Activated CD4-positive, alpha-beta memory T cell treated with anti-CD3 and anti-CD28 coated beads, Interleukin-2, amount 10 ng/mL, durations not matched to agents 7 days and 5 days (primary cell): Measurements from ENCODE around the gene TCFL5. TPM values are rescaled to one million over a fixed set of nuclear protein-coding genes. Genes with fewer than 3 reads are reported as not detected.

Source experiments
- CTCF ChIA-PET: fragments of 350-600 bp; sonication (Branson Sonifier 250); formaldehyde crosslinking; loops from one replicate; lab custom pipeline; 2021; ENCODE audit warnings: antibody characterized with exemption, inconsistent platforms; lab: Charles Lee
- POLR2A ChIA-PET: fragments of 350-600 bp; sonication (Branson Sonifier 250); formaldehyde crosslinking; loops from one replicate; lab custom pipeline; 2021; ENCODE audit warnings: antibody characterized with exemption; lab: Charles Lee
- DNase-seq: peaks from one replicate; pipeline ENCODE4 v3.0.0-alpha.2; 2020
- H3K27ac Mint-ChIP-seq: one replicate; pipeline ENCODE4 v1.8.0; 2021; ENCODE audit warnings: mild to moderate bottlenecking, mixed read lengths
- H3K27me3 Mint-ChIP-seq: one replicate; pipeline ENCODE4 v1.8.0; 2021; ENCODE audit warnings: mixed read lengths
- H3K36me3 Mint-ChIP-seq: one replicate; pipeline ENCODE4 v1.8.0; 2021; ENCODE audit warnings: low read depth, mixed read lengths
- H3K4me1 Mint-ChIP-seq: one replicate; pipeline ENCODE4 v1.8.0; 2021; ENCODE audit warnings: mixed read lengths
- H3K4me3 Mint-ChIP-seq: one replicate; pipeline ENCODE4 v1.8.0; 2021; ENCODE audit warnings: mild to moderate bottlenecking, mixed read lengths
- H3K9me3 Mint-ChIP-seq: one replicate; pipeline ENCODE4 v1.8.0; 2021; ENCODE audit warnings: mixed read lengths
- total RNA-seq, 2 experiments: library from RNA; stranded (reverse); gene quantifications; one replicate each; pipeline ENCODE4 v1.2.3, GENCODE V29; 2021

Gene TCFL5
- total RNA-seq, 2 experiments from 2014 or later: 6.0 to 6.2 TPM

DNA sequence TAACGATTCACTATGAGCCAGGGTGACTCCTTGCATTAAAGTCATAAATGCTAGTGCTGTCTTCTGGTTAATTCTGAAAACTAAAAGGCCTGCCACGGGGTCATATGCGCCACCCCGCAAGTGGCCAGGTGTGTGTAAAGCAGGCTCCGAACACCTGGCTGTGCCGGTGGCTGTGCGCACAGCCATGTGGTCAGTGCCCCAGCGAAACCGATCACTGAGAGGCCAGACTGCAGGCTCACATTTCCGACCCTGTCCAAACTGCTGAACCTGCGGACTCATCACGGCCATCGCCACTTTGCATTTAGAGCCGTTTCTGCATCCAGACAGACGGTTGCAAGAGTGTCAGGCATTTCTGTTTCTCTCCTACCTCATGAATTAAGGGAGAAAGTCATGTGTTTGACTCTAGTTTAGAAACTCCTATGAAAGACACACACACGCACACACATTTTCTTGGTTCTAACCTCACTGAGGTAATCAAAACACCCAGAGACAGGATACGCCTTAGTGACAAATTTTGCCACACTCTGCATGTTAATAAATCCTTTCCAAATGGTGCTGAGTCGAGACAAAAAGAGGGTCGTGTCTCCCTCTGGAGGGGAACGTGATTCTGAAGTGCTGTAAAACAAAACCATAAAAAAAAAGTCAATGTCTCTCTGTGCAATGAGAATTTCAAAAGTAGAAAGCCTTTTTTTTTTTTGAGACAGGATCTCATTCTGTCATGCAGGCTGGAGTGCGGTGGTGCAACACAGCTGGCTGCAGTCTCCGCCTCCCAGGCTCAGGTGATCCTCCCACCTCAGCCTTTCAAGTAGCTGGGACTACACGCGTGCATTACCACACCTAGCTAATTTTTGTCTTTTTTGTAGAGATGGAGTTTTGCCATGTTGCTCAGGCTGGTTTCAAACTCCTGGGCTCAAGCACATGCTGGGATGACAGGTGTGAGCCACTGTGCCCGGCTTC lies 31.0 kb upstream of the TCFL5 start:
- POLR2A ChIA-PET: interaction anchor here (1.0 to 1.4 kb wide), 3 partner anchors 8 to 26 kb away, joined by 3 to 5 read pairs (median 3); no protein-coding TSS in a partner anchor
- no peak overlapping the region for H3K4me3 Mint-ChIP-seq
- DNase-seq: no peak
- peaks cover 81% of the 10 kb centered on the region for H3K36me3 Mint-ChIP-seq
- CTCF ChIA-PET: interaction anchor here (0.7 to 2.5 kb wide), 7 partner anchors 9 to 80 kb away, joined by 3 to 12 read pairs (median 4); no protein-coding TSS in a partner anchor
- peak overlapping the region; percentile 61 for H3K27ac Mint-ChIP-seq
- no peaks in the 10 kb centered on the region for H3K9me3 Mint-ChIP-seq
- no peaks in the 10 kb centered on the region for H3K27me3 Mint-ChIP-seq
- H3K4me1 Mint-ChIP-seq: peaks cover 32% of the 10 kb centered on the region

DNA sequence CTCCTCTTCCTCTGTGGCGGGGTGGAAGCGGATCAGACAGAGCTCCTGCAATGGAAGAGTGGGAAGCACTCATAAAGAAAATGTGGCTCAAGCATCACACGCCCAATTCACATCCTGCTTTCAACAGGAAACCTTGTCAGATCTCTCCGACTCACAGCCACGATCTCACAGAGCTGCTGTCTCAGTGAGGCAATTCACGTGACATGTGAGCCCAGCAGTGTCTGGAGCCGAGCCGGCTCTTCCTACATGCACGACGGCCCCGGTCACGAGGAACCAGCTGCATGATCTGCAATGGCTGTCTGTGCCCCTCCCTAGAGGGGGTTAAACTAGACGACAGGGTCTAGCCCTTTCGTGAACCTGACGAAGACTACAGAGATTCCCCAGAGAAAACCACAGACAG lies 29.5 kb upstream of the TCFL5 start:
- POLR2A ChIA-PET: interaction anchor here (0.8 to 1.4 kb wide), 3 partner anchors 10 to 36 kb away, joined by 3 to 5 read pairs (median 3); no protein-coding TSS in a partner anchor
- no peaks in the 10 kb centered on the region for H3K27me3 Mint-ChIP-seq
- no peak overlapping the region for H3K4me3 Mint-ChIP-seq
- CTCF ChIA-PET: interaction anchor here (0.7 to 2.5 kb wide), 4 partner anchors 8 to 28 kb away, joined by 3 to 12 read pairs (median 4); no protein-coding TSS in a partner anchor
- peaks cover 38% of the 10 kb centered on the region for H3K4me1 Mint-ChIP-seq
- peaks cover 89% of the 10 kb centered on the region for H3K36me3 Mint-ChIP-seq
- DNase-seq: peak; percentile 48
- H3K9me3 Mint-ChIP-seq: no peaks in the 10 kb centered on the region
- H3K27ac Mint-ChIP-seq: peak overlapping the region; percentile 34

DNA sequence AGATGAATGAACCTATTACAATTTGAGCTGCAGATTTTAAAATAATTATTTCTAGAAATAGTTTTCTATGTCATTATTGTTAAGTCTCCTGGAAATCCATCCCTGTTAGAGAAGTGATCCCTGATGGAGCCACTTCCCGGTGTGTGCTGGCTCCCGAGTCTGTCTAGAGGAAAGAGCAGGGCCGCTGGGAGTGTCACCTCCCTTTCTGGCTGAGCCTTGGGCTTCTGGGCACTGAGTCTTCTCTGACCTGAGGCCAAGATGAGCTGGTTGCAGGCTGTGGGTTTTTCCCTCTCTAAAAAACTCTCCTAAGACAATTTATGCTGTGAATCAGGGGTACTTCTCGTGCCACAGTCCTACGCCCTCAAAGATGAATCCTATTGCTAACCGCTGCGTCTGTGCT lies 28.8 kb upstream of the TCFL5 start:
- POLR2A ChIA-PET: interaction anchor here (1.1 to 1.2 kb wide), 2 partner anchors 14 to 28 kb away, joined by 3 to 4 read pairs; no protein-coding TSS in a partner anchor
- no peaks in the 10 kb centered on the region for H3K27me3 Mint-ChIP-seq
- H3K36me3 Mint-ChIP-seq: peaks cover 84% of the 10 kb centered on the region
- no peaks in the 10 kb centered on the region for H3K9me3 Mint-ChIP-seq
- peaks cover 38% of the 10 kb centered on the region for H3K4me1 Mint-ChIP-seq
- CTCF ChIA-PET: interaction anchor here (1.7 to 2.5 kb wide), 2 partner anchors 9 to 11 kb away, joined by 4 to 12 read pairs; no protein-coding TSS in a partner anchor
- H3K27ac Mint-ChIP-seq: peak overlapping the region; percentile 34
- no peak overlapping the region for H3K4me3 Mint-ChIP-seq
- no peak for DNase-seq

DNA sequence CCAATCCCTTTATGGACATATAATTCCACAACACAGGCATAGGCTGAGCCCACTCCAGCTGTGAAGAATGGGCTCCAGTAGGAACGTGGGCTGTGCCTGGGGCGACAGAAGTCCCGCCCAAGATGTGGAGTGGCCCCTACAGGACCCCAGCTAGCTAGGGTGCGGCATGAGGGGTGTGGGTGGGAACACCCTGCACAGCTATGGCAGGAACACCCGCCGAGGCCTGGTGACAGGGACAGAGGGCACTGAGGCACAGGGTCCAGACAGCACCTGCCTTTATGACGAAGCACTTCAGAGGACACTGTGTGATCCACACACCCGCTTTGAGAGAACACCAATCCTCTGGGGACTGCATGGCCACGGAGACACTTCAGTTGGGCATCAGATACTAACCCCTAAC lies 28.2 kb upstream of the TCFL5 start:
- H3K36me3 Mint-ChIP-seq: peaks cover 78% of the 10 kb centered on the region
- H3K9me3 Mint-ChIP-seq: no peaks in the 10 kb centered on the region
- ChIA-PET CTCF (interaction anchor here (1.7 to 2.5 kb wide), 2 partner anchors 10 to 11 kb away, joined by 4 to 12 read pairs; no protein-coding TSS in a partner anchor), POLR2A (interaction anchor here (1.2 kb wide), 1 partner anchor 14 kb away, joined by 4 read pairs; no protein-coding TSS in a partner anchor)
- H3K27me3 Mint-ChIP-seq: no peaks in the 10 kb centered on the region
- H3K4me1 Mint-ChIP-seq: peaks cover 38% of the 10 kb centered on the region
- H3K4me3 Mint-ChIP-seq: no peak overlapping the region
- no peak for DNase-seq
- H3K27ac Mint-ChIP-seq: no peak overlapping the region

DNA sequence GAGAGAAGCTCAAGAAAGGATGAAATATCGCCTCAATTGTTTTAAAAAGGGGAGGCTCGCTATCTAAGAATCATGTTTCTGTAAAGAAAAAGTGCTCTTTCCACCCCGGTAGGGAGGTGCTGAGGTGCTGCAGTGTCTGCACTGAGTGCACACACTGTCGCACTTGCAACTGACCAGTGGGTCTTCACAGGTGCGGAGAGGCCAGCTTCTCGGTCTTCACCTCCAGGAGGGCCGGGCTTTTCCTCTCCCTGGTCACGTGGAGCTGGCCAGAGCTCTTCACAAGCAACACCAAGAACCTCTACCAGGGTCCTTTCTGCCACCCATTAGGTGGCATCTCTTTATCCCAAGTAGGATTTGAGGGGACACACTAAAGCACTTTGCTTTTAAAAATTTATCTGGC lies 27.8 kb upstream of the TCFL5 start:
- Mint-ChIP-seq H3K27ac (no peak overlapping the region), H3K4me1 (peaks cover 38% of the 10 kb centered on the region), H3K27me3 (no peaks in the 10 kb centered on the region), H3K36me3 (peaks cover 78% of the 10 kb centered on the region), H3K4me3 (no peak overlapping the region), H3K9me3 (no peaks in the 10 kb centered on the region)
- no peak for DNase-seq
- POLR2A ChIA-PET: interaction anchor here (1.2 to 2.5 kb wide), 3 partner anchors 9 to 28 kb away, joined by 3 to 13 read pairs (median 4); partner anchors contain the start of gene TCFL5
- CTCF ChIA-PET: no interaction called here

DNA sequence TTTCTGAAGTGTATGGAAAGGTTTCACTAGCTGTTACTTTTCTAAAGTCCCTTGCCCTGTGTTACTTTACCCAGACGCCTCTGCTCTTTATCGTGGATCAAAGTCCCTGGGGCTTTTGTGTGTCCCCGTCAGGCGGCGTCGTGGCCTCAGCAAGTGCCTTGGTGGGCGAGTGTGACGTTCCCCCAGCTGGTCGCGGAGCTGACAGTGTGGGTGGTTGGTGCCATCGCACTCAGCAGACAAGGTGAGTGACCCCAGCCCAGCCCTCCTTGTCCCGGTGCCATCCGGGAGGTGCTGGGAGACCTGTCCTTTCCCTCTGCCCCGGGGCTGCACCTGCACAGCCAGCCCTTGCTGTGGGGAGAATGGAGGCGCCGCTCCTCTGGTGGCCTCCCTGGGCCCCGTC lies 27.3 kb upstream of the TCFL5 start:
- Mint-ChIP-seq H3K27ac (no peak overlapping the region), H3K27me3 (no peaks in the 10 kb centered on the region), H3K4me3 (no peak overlapping the region), H3K36me3 (peaks cover 74% of the 10 kb centered on the region), H3K4me1 (peaks cover 38% of the 10 kb centered on the region), H3K9me3 (no peaks in the 10 kb centered on the region)
- POLR2A ChIA-PET: interaction anchor here (1.4 to 2.5 kb wide), 2 partner anchors 10 to 27 kb away, joined by 3 to 13 read pairs; partner anchors contain the start of gene TCFL5
- CTCF ChIA-PET: interaction anchor here (0.6 kb wide), 1 partner anchor 587 kb away, joined by 3 read pairs; no protein-coding TSS in a partner anchor
- no peak for DNase-seq

DNA sequence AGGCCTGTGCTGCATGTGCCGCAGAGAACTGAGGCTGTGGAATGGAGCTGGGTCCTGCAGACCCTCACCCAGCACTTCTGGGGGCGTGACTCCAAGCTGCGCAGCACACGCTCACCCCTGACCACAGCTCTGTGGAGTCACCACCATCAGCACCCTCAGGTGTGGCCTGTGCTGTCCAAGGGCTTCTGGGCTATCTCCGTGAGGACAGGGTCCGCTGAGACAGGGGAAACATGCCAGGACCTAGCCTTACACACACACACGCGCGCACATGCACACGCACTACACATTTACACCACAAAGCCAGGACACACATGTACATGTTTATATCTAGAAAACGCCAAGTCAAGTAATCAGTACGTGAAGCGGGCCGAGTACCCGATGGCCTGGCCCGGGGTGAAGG lies 26.8 kb upstream of the TCFL5 start:
- H3K27ac Mint-ChIP-seq: no peak overlapping the region
- CTCF ChIA-PET: interaction anchor here (0.6 kb wide), 1 partner anchor 586 kb away, joined by 3 read pairs; no protein-coding TSS in a partner anchor
- peaks cover 35% of the 10 kb centered on the region for H3K4me1 Mint-ChIP-seq
- H3K36me3 Mint-ChIP-seq: peaks cover 69% of the 10 kb centered on the region
- no peak for DNase-seq
- POLR2A ChIA-PET: interaction anchor here (1.4 to 2.5 kb wide), 2 partner anchors 10 to 27 kb away, joined by 3 to 13 read pairs; partner anchors contain the start of gene TCFL5
- H3K4me3 Mint-ChIP-seq: no peak overlapping the region
- no peaks in the 10 kb centered on the region for H3K9me3 Mint-ChIP-seq
- no peaks in the 10 kb centered on the region for H3K27me3 Mint-ChIP-seq

DNA sequence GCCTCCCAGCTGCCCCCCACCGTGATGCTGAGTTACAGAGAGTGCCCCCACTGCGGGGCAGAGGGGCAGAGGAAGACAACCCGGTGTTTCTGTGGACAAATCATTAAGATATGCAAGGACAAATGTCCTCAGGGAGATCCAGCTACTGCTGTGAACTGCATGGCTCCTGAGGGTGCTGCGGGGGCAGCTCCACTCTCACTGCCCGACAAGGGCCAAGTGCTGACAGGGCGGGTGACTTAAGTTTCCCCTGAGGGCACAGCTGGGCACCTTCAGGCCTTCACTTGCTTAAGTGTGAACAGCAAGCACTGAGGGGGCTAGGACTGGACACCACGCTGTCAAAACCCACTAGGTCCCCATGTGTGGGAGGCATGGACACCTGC lies 26.2 kb upstream of the TCFL5 start:
- Mint-ChIP-seq H3K27ac (peak overlapping the region; percentile 47), H3K9me3 (no peaks in the 10 kb centered on the region), H3K36me3 (peaks cover 63% of the 10 kb centered on the region), H3K27me3 (no peaks in the 10 kb centered on the region), H3K4me1 (peaks cover 32% of the 10 kb centered on the region), H3K4me3 (no peak overlapping the region)
- DNase-seq: no peak
- POLR2A ChIA-PET: interaction anchor here (1.4 to 2.5 kb wide), 2 partner anchors 11 to 26 kb away, joined by 3 to 13 read pairs; partner anchors contain the start of gene TCFL5
- CTCF ChIA-PET: interaction anchor here (1.5 kb wide), 1 partner anchor 14 kb away, joined by 6 read pairs; no protein-coding TSS in a partner anchor

DNA sequence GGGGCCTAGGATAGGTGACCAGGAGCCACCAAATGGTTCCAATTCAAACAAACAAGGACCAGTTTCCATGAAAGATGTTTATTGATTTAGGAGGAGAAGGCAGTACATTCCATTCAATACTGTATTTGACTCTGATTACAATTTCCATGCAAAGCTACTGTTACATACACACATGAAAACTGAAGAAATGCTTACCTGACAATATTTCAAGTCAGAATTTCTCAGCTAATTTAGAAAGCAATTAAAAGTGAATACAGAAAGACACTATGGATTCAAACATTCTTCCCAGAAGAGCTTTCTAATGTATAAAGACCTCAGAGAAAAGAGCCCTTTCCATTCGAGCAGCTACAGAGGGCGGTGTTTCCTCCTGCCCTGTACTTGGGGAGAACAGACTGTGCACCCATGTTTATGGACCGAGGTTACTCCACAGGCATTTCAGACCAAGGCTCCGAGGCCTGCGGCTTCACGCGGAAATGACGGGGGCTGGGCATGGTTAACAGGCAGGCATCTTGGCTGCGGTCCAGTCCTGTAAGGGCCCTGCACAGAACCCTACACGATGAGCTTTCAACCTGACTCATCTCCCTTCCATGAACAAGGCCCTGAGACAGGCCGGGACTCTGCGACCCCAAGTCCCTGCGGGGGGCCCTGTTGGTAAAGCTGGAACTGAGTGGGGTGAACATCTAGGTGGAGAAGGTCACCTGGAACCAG lies 25.7 kb upstream of the TCFL5 start:
- POLR2A ChIA-PET: interaction anchor here (2.5 kb wide), 1 partner anchor 11 kb away, joined by 13 read pairs; no protein-coding TSS in a partner anchor

DNA sequence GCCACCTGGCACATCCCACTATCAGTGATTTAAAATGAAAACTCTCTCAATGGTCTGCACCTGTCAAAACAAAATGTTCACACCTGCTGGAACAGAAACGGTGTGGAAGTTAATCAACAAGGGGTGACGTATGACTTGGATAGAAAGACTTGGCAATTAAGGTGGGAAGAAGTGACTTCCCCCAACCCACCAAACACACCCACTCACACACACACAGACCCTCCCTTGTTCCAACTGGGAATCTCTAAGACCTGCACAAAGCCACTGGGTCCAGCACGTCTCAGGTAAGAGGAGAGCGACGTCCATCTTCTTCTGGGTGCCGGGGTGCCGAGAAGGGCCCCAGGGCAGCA lies 25.1 kb upstream of the TCFL5 start:
- no peak for DNase-seq
- Mint-ChIP-seq H3K9me3 (no peaks in the 10 kb centered on the region), H3K27me3 (no peaks in the 10 kb centered on the region), H3K4me3 (no peak overlapping the region), H3K36me3 (peaks cover 57% of the 10 kb centered on the region), H3K27ac (peak overlapping the region; percentile 23), H3K4me1 (peaks cover 20% of the 10 kb centered on the region)
- CTCF ChIA-PET: interaction anchor here (1.5 kb wide), 1 partner anchor 15 kb away, joined by 6 read pairs; no protein-coding TSS in a partner anchor
- POLR2A ChIA-PET: interaction anchor here (2.5 kb wide), 1 partner anchor 12 kb away, joined by 13 read pairs; no protein-coding TSS in a partner anchor

More for the DNA sequence above, 25.7 kb upstream of the TCFL5 start:
- peak; percentile 42 for DNase-seq
- no peak overlapping the region for H3K4me3 Mint-ChIP-seq
- CTCF ChIA-PET: interaction anchor here (1.5 kb wide), 1 partner anchor 14 kb away, joined by 6 read pairs; no protein-coding TSS in a partner anchor
- H3K36me3 Mint-ChIP-seq: peaks cover 58% of the 10 kb centered on the region
- no peaks in the 10 kb centered on the region for H3K9me3 Mint-ChIP-seq
- no peaks in the 10 kb centered on the region for H3K27me3 Mint-ChIP-seq
- H3K4me1 Mint-ChIP-seq: peaks cover 26% of the 10 kb centered on the region
- peak overlapping the region; percentile 47 for H3K27ac Mint-ChIP-seq

DNA sequence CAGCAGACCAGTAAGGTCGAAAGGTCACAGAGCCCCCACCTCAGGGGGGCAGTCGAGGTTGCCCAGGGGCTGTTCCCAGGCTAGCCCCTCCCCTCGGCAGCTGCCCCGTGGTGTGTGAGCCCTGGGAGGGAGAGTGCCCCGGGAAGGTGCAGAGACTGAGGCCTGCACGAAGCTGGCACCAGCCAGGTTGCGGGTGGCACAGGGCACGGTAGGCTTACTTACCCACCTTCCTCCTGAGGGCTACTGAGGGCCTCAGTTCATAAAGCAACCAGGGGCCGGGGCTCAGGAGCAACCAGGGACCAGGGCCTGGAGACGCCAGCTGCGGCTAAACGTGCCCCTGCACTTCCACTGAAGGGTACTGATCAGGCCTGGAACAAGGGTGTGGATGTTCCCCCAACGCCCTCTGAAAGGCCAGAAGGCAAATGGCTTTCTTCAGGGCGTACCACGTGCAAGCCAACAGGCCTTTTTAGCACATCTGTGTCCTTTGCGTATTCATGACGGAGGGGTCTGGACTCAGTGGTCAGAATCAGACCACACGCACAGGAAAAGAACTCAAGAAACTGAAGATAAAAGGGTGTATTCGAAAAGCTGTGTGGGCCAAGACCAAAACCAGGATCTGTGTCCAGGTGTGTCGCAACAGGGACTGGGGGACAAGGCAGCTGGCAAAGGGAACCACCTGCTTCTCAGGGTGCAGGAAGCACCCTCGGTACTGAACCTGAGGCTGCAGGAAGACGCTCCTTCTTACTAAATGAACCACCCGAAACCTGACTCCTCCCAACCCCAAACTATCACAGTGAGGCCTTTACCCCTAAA lies 24.5 kb upstream of the TCFL5 start:
- CTCF ChIA-PET: no interaction called here
- DNase-seq: no peak
- peak overlapping the region; percentile 54 for H3K27ac Mint-ChIP-seq
- POLR2A ChIA-PET: no interaction called here
- no peaks in the 10 kb centered on the region for H3K9me3 Mint-ChIP-seq
- peaks cover 14% of the 10 kb centered on the region for H3K4me1 Mint-ChIP-seq
- no peak overlapping the region for H3K4me3 Mint-ChIP-seq
- H3K27me3 Mint-ChIP-seq: no peaks in the 10 kb centered on the region
- peaks cover 56% of the 10 kb centered on the region for H3K36me3 Mint-ChIP-seq
